GM18499 (cell line): ENCODE results near the gene TTC3.

Experiments used
- ATAC-seq: cut with Tn5 transposase; IDR thresholded peaks from one replicate; pipeline ENCODE4 v1.9.1; 2021; ENCODE audit warnings: moderate number of reproducible peaks; ENCODE audit not compliant: insufficient read depth, unreplicated experiment

TTC3 gene

DNA sequence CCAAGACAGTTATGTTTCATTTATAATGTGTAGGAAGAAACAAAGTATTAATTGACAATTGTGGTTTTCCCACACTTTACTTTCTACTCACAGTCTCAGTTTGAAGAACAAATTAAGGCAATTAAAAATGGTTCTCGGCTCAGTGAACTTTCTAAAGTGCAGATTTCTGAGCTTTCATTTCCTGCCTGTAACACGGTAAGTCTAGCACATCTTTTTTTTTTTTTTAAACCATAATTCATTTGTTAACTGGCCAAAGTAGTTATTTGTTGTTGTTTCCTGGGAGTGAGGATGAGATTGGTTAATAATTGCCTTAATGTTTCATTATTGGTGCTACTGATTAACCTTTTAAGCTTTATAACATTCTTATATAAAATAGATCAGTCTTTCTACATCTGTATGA is 119.0 kb downstream of the TTC3 start:
- no peak for ATAC-seq

GRCh38 chr21:37193006-37193405 is 120.0 kb downstream of the TTC3 start:
- ATAC-seq, result no peak

GRCh38 chr21:37193676-37194075 is 120.6 kb downstream of the TTC3 start:
- no peak for ATAC-seq

- no peak for ATAC-seq
These were observed 122.0 kb downstream of the TTC3 start for GRCh38 chr21:37195059-37195458.

DNA sequence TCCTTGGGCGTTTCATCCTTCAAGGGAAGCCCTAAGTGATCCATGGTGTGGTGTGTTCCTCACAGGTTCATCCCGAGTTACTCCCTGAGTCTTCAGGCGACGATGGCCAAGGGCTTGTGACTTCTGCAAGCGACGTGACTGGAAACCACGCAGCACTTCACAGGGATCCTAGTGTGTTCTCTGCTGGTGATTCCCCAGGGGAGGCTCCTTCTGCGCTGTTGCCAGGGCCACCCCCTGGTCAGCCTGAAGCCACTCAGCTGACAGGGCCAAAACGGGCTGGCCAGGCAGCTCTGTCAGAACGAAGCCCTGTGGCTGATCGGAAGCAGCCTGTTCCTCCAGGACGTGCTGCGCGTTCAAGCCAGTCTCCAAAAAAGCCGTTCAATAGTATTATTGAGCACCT is 122.6 kb downstream of the TTC3 start:
- no peak for ATAC-seq

DNA sequence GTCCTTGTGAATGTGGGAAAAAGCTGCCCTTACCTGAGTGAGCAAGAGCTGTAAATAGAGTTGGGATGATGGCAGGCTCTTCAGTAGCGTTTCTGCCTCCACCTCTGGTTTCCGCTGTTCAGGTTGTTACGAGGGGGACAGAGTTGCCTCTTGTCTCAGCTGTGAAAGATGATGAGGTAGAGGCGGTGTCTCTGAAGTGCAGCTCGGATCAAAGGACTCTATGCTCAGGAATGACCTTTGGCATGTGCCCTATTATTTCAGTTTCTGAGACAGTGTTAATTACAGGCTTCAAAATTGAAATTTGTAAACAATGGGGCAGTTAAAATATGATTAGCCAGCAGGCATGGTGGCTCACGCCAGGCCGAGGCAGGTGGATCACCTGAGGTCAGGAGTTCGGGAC is 123.8 kb downstream of the TTC3 start:
- ATAC-seq, result no peak

GRCh38 chr21:37197746-37198145 is 124.7 kb downstream of the TTC3 start:
- no peak for ATAC-seq

DNA sequence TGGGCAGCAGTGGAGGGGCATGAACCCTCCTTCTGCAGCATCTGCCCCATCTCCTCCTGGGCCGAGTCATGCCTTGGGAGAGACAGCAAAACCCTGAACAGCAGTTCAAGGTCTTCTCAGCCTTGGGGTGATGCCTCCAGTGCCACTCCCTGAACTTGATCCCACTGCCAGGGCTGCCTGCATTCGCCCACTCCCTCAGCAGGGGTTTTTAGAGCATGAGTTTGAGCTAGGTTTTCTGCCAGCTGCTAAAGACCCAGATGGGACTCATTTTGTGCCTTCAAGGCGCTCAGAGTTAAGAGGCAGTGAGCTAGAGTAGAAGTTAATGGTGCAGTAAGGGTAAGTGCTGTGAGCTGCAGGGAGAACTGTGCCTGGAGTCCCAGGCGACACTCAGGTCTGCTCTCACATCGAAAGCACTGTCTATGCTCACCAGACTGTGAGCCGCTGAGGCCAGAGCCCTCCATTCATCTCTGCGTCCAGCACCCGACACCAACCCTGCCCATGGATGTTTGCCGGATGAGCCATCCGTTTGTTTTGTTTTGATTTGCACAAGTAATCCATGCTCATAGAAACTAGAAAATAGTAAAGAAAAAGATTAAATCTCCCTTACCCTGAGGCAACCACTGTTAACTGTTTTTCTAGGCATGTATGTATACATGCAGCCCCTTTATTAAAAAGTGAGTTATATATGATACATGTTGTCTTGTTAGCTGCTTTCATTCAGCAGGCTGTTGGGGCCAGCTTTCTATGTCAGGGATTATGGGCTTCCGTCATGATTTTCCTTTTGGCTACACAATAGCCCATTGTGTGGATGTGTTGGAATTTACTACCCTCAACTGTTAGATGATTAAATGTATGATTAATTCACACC is 126.2 kb downstream of the TTC3 start:
- no peak for ATAC-seq

DNA sequence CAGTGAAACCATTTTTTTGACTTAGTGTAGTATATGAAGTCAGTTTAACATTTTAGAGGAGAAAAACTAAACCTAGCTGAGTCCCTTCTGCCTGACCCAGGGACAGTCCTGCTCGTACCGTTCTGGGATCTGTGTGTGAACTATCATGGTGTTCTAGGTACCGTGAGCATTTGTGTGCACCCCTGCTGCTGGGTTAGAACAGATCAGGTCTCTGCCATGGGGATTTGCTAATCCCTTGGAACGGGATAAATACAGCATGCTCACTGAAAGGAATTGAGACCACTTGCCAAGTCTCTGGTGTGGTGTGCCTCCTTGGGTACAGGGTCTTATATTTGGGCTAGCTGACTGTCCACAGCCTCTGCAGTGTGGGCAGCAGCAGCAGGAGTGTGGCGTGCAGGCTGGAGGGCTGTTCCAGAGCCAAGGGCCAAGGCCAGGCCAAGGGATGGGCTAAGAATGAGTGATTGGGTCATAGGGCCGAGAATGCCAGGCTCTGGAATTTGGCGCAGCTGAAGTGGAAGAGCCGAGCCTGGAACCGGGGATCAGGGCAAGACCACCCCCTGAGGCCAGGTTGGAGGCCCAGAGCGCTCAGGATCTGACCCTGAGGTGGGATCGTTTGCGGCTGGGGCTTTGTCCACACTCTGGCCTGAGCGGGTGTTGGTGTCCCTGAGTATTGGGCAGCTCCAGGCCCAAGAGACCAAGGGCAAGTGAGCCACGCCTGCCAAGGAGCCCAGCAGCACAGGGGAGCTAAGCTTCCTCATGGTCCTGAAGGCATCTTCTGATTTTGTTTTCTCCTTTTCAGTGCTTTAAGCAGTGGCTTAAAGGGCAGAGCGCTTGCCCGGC is 127.8 kb downstream of the TTC3 start:
- no peak for ATAC-seq

GRCh38 chr21:37202221-37203110 is 129.4 kb downstream of the TTC3 start:
- no peak for ATAC-seq

- no peak for ATAC-seq
These were observed 131.5 kb downstream of the TTC3 start for GRCh38 chr21:37204580-37204979.

DNA sequence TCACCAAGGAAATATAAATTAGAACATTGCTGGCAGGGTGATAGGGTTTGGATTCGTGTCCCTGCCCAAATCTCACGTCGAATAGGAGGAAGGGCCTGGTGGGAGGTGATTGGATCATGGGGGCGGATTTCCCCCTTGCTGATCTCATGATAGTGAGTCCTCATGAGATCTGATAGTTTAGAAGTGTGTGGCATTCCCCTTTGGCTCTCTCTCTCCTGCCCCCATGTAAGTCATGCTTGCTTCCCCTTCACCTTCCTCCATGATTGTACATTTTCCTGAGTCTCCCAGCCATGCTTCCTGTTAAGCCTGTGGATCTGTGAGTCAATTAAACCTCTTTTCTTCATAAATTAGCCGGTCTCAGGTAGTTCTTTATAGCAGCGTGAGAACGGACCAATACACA is 133.4 kb downstream of the TTC3 start:
- ATAC-seq, result no peak

DNA sequence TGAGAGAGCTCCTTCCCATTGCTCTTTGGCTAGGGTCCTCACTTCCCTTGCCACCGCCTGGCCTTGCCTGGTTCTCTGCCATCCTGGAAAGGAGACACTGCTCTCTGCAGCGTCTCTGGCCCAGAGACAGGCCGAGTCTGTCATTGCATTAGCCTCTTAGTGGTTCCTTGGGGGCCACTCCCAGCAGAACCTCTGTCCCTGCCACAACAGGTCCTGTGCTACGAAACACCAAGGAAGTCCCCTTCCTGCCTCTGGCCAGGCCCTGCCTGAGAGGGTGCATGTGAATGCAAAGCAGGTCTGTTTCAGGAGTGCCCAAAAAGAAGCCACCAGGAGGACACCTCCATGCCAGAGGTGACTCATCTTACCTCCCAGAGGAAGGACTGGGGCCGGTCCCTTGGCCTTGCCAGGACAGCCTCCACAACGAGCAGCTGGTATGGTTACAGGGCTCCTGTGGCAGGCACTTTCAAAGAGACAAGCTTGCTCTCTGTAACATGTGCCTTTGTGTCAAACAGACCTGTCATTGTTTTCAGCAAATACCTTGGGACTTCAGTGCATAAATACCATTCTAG is 134.5 kb downstream of the TTC3 start:
- ATAC-seq, result peak; percentile 31

DNA sequence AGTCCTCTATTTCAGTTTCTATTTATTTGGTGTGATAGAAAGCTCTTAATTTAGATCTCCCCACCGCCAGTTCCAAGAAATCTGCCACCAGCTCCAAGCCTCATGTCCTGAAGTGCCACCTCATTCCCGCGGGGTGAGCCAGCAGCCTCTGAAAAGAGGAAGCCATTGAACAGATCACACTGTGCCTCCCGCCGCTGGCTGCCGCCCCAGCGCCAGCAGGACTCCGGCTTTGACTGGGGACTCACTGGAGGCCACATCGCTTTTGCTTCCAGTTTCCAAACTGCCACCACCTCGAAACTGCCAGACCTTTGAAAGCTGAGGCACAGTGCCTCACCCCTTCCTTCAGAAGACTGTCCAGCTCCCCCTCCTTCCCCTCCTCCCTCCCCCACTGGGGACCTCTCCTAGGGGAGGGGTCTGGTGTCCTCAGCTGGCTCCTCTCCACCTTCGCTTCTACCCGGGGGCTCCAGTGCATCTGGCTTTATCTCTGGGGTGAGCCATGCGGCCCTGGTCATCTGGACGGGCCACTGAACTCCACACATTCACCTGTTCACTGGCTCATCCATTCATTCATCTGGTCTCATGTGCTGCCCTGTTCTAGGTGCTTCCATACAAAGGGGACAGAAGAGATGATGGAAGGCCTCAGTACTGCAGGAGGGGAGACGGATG is 135.1 kb downstream of the TTC3 start:
- peak; percentile 30 for ATAC-seq

- no peak for ATAC-seq
These were observed 135.7 kb downstream of the TTC3 start for GRCh38 chr21:37208741-37209225.

DNA sequence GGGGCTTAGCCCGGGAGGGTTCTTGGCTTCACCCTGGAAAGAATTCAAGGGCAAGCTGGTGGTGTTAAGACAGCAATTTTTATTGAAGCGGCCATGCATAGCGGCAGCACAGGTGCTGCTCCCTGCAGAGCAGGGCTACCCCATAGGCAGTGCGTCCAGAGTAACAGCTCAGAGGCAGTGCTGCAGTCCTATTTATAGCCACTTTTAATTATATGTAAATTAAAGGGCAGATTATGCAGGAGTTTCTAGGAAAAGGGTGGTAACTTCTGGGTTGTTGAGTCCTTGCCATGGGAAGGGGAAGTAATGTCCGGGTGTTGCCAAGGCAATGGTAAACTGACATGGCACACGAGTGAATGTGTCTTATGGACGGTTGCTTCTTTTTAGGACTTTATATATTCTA is 137.1 kb downstream of the TTC3 start:
- no peak for ATAC-seq

- no peak for ATAC-seq
These were observed 137.7 kb downstream of the TTC3 start for GRCh38 chr21:37210799-37211198.

GRCh38 chr21:37214952-37215351 is 141.9 kb downstream of the TTC3 start:
- ATAC-seq, result no peak

GRCh38 chr21:37219761-37220432 is 146.8 kb downstream of the TTC3 start:
- ATAC-seq, result no peak
